ENCODE measurements around the gene SH3D21.

Gene SH3D21

GRCh38 chr1:36320767-36321118 is 14.6 kb downstream of the SH3D21 start:
- no peak for TF ChIP-seq CTCF (IDR thresholded peaks at IDR 0.05; ENCODE audit: borderline replicate concordance, control extremely low read depth, extremely low read depth, insufficient read depth, missing control alignments)
- DNase-seq (ENCODE audit: low spot score) = no peak
- in situ Hi-C loops (cut with MboI; ENCODE audit: low sequenced_read_pairs, unreplicated experiment) = no loop called here

DNA sequence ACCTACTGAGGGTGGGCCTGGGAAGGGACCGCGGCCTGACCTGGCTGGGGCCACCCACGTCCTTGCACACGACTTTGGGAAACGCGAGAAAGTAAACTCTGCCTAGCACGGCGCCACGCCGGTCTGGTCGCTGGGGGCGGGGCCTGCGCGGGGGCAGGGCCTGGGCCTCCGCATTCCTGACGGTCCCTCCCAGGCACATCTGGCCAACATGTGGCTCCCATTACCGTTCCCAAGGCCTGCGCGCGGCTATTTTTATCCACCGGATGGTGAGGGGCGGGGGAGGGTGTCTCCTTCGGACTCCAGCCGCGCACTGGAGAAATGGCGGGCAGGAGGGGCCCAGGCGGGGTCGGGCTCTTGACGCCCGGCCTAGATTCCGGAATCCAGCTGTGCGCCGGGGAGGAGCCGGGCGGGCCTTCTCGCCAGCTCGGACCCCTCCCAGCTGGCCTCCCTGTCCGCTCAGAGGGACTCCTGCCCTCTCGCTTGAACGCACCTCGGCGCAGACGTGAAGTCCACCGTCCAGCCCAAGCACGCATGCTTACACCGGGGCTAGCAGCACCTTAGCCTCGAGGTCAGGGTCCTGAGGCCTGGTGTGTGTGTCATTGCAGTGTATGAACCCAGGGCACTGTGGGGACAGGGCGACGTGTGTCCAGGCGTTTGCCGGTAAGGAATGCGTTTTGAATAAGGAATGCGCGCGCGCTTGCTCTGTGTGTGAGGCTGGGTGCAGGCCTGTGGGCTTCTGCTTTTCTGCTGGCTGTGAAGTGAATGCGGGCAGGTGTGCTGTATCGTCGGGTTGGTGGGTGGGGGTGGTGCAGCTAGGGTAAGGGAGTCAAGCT is 15.2 kb downstream of the SH3D21 start:
- no peak for TF ChIP-seq CTCF (IDR thresholded peaks at IDR 0.05; ENCODE audit: borderline replicate concordance, control extremely low read depth, extremely low read depth, insufficient read depth, missing control alignments)
- in situ Hi-C loops (cut with MboI; ENCODE audit: low sequenced_read_pairs, unreplicated experiment) = no loop called here
- DNase-seq (ENCODE audit: low spot score) = peak; percentile 66

DNA sequence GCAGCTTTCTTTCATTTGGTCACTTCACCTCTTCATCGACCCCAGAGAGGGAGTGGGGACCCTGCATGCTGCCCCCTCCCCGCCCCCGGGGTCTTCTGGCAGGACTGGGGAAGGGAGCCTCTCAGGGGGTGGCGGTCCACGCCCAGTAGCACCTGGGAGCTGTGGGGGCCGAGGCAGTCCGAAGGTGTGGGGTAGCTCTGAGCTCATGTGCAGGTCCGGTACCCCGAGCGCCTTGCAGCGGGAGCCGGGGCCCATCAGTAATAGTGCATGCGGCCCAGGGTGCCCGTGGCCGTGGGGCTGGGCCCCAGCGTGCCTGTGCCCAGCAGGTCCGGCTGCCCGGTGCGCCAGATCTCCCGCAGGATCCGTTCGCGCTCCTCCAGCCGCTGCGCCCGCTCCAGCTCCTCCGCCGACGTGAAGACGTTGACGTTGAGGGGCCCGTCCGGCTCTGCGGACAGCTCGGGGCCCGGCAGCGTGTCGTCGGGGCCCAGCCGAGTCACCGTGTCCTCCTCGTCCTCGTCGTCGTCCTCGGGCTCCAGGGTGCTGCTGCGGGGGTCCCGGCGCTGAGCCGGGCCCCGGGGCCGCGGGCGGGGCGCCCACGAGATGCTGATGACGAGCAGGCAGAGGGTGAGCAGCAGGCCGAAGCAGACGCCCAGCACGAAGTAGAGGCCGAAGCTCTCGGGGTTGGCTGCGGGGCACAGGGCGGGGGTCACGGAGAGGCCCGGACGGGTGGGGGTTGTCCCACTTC is 16.0 kb downstream of the SH3D21 start:
- DNase-seq (ENCODE audit: low spot score) = no peak
- no peak for TF ChIP-seq CTCF (IDR thresholded peaks at IDR 0.05; ENCODE audit: borderline replicate concordance, control extremely low read depth, extremely low read depth, insufficient read depth, missing control alignments)
- in situ Hi-C loops (cut with MboI; ENCODE audit: low sequenced_read_pairs, unreplicated experiment) = no loop called here

- no peak for TF ChIP-seq CTCF (IDR thresholded peaks at IDR 0.05; ENCODE audit: borderline replicate concordance, control extremely low read depth, extremely low read depth, insufficient read depth, missing control alignments)
- peak; percentile 79 for DNase-seq (ENCODE audit: low spot score)
- in situ Hi-C loops (cut with MboI; ENCODE audit: low sequenced_read_pairs, unreplicated experiment) = no loop called here
Measured at GRCh38 chr1:36322786-36323635, 16.8 kb downstream of the SH3D21 start.

- TF ChIP-seq CTCF (IDR thresholded peaks at IDR 0.05; ENCODE audit: borderline replicate concordance, control extremely low read depth, extremely low read depth, insufficient read depth, missing control alignments) = no peak
- in situ Hi-C loops (cut with MboI; ENCODE audit: low sequenced_read_pairs, unreplicated experiment) = no loop called here
- peak; percentile 87 for DNase-seq (ENCODE audit: low spot score)
Measured at GRCh38 chr1:36323636-36324352, 17.6 kb downstream of the SH3D21 start, which contains the start of gene EVA1B. TSS of gene EVA1B (minus strand) at chr1:36323645. CDS start at chr1:36323037, 608 bp downstream.

DNA sequence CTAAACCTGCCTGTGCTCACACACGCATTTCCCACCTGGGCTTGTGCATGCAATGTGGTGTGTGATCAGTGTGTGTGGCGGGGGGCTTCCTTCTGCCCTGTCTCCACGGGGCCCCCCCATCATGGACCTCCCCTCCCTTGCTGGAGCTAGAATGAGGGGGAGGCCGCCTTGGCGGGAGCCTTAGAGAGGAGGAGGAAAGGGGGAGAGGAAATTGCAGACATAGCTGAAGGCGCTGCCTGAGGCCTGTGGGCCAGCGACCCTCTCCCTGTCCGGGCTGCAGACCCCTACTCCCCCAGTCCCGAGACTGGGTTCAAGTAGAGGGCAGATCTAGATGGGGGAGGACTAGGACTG is 18.2 kb downstream of the SH3D21 start:
- TF ChIP-seq CTCF (IDR thresholded peaks at IDR 0.05; ENCODE audit: borderline replicate concordance, control extremely low read depth, extremely low read depth, insufficient read depth, missing control alignments) = no peak
- no peak for DNase-seq (ENCODE audit: low spot score)
- in situ Hi-C loops (cut with MboI; ENCODE audit: low sequenced_read_pairs, unreplicated experiment) = no loop called here

Measured in GM13976 (cell line).